Large intestine (tissue), 12 donors: ENCODE results near the gene TAX1BP3. TPM values are rescaled to one million over a fixed set of nuclear protein-coding genes. Genes with fewer than 3 reads are reported as not detected.
A peak's percentile ranks its signal among the peaks of the same experiment; 100 is the strongest.
"Not testable (repeated sequence)": the region's sequence is repeated elsewhere in the genome, so short reads cannot be mapped to it uniquely, and the experiment has no call there.

Experiments
- DNase-seq, 2 donors: peaks; one replicate each; pipeline versions ENCODE4 v3.0.0 to v3.0.0-alpha.2; 2013
- H3K27ac ChIP-seq: one replicate; pipeline ENCODE4 v1.5.1; 2013; ENCODE audit warnings: low read length
- H3K27me3 ChIP-seq: 2 replicates; pipeline ENCODE4 v1.6.1; 2013; ENCODE audit warnings: low read length; ENCODE audit not compliant: control insufficient read depth, insufficient read depth
- H3K36me3 ChIP-seq: 2 replicates; pipeline ENCODE4 v1.6.1; 2013; ENCODE audit warnings: low read length; ENCODE audit not compliant: control insufficient read depth, insufficient read depth
- H3K4me1 ChIP-seq: one replicate; pipeline ENCODE4 v1.6.1; 2013; ENCODE audit warnings: low read length; ENCODE audit not compliant: control insufficient read depth, insufficient read depth
- H3K4me3 ChIP-seq: one replicate; pipeline ENCODE4 v1.5.1; 2013; ENCODE audit warnings: low read length
- H3K9me3 ChIP-seq: one replicate; pipeline ENCODE4 v1.6.1; 2013; ENCODE audit warnings: mild to moderate bottlenecking, low read depth, low read length, moderate library complexity; ENCODE audit not compliant: control insufficient read depth
- WGBS: methylation state at CpG from one replicate; pipeline ENCODE4 v1.1.5; 2013; ENCODE audit warnings: low lambda C conversion rate; ENCODE audit not compliant: insufficient coverage; 5-methylcytosine and 5-hydroxymethylcytosine counted together
- long read RNA-seq, 11 donors: transcript quantifications; one replicate each; lab custom pipeline, GENCODE V29; 2026
- polyA plus RNA-seq: library from polyadenylated mRNA; unstranded; fragments of 120-200 nt; gene quantifications from one replicate; pipeline ENCODE4 v1.2.1, GENCODE V29; 2013

The TAX1BP3 gene, protein sequence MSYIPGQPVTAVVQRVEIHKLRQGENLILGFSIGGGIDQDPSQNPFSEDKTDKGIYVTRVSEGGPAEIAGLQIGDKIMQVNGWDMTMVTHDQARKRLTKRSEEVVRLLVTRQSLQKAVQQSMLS
- 115 TPM for polyA plus RNA-seq
- long read RNA-seq, donor 1, transcript TAX1BP3-201 (4 exons, 1,377 nt) = major isoform, 34 of 42 reads
- long read RNA-seq, donor 1, partial matches to known transcripts = 0 of 42 reads
- long read RNA-seq, donor 1, other reads (novel, unspliced or antisense) = 8 of 42 reads
- long read RNA-seq, donor 2, transcript TAX1BP3-201 (4 exons, 1,377 nt) = major isoform, 77 of 77 reads
- long read RNA-seq, donor 2, partial matches to known transcripts = 0 of 77 reads
- long read RNA-seq, donor 2, other reads (novel, unspliced or antisense) = 0 of 77 reads
- long read RNA-seq, donor 3 = 0 reads
- long read RNA-seq, donor 4, partial matches to known transcripts = 0 of 3 reads
- long read RNA-seq, donor 4, other reads (novel, unspliced or antisense) = 0 of 3 reads
- long read RNA-seq, donor 5, transcript TAX1BP3-201 (4 exons, 1,377 nt) = major isoform, 24 of 31 reads
- long read RNA-seq, donor 5, partial matches to known transcripts = 0 of 31 reads
- long read RNA-seq, donor 5, other reads (novel, unspliced or antisense) = 7 of 31 reads
- long read RNA-seq, donor 6, transcript TAX1BP3-201 (4 exons, 1,377 nt) = major isoform, 32 of 61 reads
- long read RNA-seq, donor 6, partial matches to known transcripts = 6 of 61 reads
- long read RNA-seq, donor 6, other reads (novel, unspliced or antisense) = 22 of 61 reads
- long read RNA-seq, donor 7, transcript TAX1BP3-201 (4 exons, 1,377 nt) = major isoform, 18 of 31 reads
- long read RNA-seq, donor 7, partial matches to known transcripts = 0 of 31 reads
- long read RNA-seq, donor 7, other reads (novel, unspliced or antisense) = 13 of 31 reads
- long read RNA-seq, donor 8, transcript TAX1BP3-201 (4 exons, 1,377 nt) = major isoform, 29 of 60 reads
- long read RNA-seq, donor 8, partial matches to known transcripts = 0 of 60 reads
- long read RNA-seq, donor 8, other reads (novel, unspliced or antisense) = 31 of 60 reads
- long read RNA-seq, donor 9, transcript TAX1BP3-201 (4 exons, 1,377 nt) = major isoform, 26 of 33 reads
- long read RNA-seq, donor 9, partial matches to known transcripts = 0 of 33 reads
- long read RNA-seq, donor 9, other reads (novel, unspliced or antisense) = 7 of 33 reads
- long read RNA-seq, donor 10, transcript TAX1BP3-201 (4 exons, 1,377 nt) = major isoform, 25 of 57 reads
- long read RNA-seq, donor 10, partial matches to known transcripts = 0 of 57 reads
- long read RNA-seq, donor 10, other reads (novel, unspliced or antisense) = 32 of 57 reads
- long read RNA-seq, donor 11, transcript TAX1BP3-201 (4 exons, 1,377 nt) = major isoform, 14 of 43 reads
- long read RNA-seq, donor 11, partial matches to known transcripts = 0 of 43 reads
- long read RNA-seq, donor 11, other reads (novel, unspliced or antisense) = 28 of 43 reads

DNA sequence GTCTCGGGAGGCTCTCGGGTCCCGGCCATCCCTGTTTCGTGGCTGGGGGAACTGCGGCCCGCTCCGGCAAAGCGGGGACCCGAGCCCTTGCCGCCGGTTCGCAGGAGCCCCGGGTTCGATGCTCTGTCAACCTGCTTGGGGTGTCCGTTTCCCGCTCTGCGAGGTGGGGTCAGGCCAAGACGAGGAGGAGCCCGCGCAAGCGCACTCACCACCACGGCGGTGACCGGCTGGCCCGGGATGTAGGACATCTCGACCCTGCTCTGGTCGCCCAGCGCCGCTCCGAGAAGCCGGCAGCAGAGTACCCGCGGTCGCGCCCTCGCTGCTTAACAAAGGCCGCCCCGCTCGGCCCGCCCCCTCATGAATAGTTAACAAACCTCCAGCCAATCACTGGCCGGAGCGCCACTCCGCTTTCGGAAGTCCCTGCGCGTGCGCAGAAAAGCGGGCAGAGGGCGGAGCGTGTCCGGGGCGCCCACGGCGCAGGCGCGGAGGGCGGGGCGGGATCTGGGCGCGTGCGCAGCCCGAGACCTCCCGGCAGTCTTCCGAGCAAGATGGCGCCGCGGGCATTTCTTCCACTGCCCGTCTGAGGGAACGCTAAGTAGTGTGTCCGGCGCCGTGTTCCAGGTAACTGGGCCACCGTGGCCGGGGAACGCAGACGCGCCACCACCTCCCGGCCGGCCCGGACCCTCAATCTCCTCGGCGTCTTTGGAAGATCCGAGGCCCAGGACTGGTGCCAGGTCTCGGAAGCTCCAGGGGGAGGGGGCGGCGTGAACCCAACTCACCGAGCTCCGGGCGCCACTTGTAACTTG lies at the start of gene TAX1BP3, which contains the start of gene EMC6:
TAX1BP3 (minus strand) TSS at position 300 of the 806 bp plus-strand sequence; CDS start at position 248, 52 bp downstream.
EMC6 (plus strand) TSS at position 534 of the 806 bp plus-strand sequence. CDS start 335 bp downstream, outside the sequence.
- peak within 1 kb of the TSS; percentile 98 for H3K4me3 ChIP-seq
- peaks cover 4% of the 10 kb centered on the region for H3K9me3 ChIP-seq
- peaks cover 10% of the 10 kb centered on the region for H3K4me1 ChIP-seq
- peaks cover 28% of the 10 kb centered on the region for H3K36me3 ChIP-seq
- H3K27me3 ChIP-seq = no peaks in the 10 kb centered on the region
- WGBS = no CpG with 5 or more reads among the region's 89 CpGs
- peak within 1 kb of the TSS; percentile 99 for H3K27ac ChIP-seq
- peak; percentile 98 to 99 for DNase-seq

DNA sequence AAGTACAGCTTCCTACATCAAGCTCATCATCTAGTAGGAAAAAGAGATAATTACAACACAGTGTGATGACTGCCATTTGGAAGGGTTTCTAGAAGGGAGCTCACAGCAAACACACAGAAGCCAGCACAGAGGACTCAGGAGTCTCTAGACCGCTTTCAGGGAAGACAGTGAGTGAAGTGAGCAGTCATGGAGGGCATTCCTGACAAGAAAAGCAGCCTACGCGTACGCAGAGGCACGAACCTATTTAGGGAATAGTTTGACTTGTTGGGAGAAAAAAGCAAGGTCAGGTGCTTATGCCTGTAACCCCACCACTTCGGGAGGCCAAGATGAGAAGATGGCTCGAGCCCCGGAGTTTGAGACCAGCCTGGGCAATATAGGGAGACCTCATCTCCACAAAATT lies 46.9 kb upstream of the TAX1BP3 start:
- Histone ChIP-seq H3K4me1 (peaks cover 12% of the 10 kb centered on the region), H3K36me3 (peaks cover 52% of the 10 kb centered on the region), H3K9me3 (no peaks in the 10 kb centered on the region), H3K4me3 (no peak overlapping the region), H3K27ac (no peak overlapping the region), H3K27me3 (no peaks in the 10 kb centered on the region)
- no peak for DNase-seq
- WGBS = 100% methylated on average over 1 of the region's 8 CpGs

DNA sequence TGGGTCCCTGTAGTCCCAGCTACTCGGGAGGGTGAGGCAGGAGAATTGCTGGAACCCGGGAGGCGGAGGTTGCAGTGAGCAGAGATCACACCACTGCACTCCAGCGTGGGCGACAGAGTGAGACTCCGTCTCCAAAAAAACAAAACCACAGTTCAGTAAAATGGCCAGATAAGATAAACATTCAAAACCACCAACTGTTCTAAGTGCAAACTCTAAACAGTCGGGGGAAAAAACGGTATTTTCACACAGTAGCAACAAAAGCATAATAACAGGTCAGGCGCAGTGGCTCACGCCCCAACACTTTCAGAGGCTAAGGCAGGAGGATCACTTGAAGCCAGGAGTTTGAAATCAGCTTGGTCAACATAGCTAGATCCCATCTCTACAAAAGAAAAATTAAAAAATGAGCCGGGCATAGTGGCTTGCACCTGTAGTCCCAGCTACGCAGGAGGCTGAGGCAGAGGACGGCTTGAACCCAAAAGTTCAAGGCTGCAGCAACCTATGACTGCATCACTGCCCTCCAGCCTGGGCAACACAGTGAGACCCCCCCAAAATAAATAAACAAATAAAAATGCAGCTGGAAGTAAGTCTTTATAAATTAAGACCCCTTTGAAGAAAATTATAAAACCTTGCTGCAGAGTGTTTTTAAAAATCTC lies 44.6 kb upstream of the TAX1BP3 start:
- H3K4me1 ChIP-seq = peaks cover 3% of the 10 kb centered on the region
- H3K4me3 ChIP-seq = no peak overlapping the region
- 80% methylated on average over 2 of the region's 13 CpGs for WGBS
- H3K36me3 ChIP-seq = peaks cover 48% of the 10 kb centered on the region
- no peaks in the 10 kb centered on the region for H3K27me3 ChIP-seq
- no peak for DNase-seq
- H3K9me3 ChIP-seq = no peaks in the 10 kb centered on the region
- no peak overlapping the region for H3K27ac ChIP-seq

DNA sequence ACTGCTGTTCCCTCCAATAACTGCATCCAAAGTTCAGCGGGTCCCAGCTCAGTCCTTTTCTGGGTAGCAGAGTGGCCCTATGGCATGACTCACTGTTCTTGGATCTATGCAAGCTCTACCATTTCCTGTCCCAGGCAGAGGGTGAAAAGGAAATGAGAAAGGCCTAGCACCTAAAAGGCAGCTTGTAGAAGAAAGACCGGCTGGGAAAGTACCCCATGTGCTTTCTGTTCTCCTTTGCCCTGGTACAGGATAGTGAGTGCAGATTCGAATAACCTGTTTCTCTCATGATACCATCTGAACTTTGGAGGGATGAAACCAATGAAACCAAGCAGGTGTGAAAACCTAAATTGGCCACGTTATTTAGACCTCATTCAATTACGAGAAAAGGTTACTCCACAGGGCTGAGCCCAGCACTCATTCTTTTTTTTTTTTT lies 42.6 kb upstream of the TAX1BP3 start:
- no peaks in the 10 kb centered on the region for H3K4me1 ChIP-seq
- H3K9me3 ChIP-seq = no peaks in the 10 kb centered on the region
- no peak overlapping the region for H3K4me3 ChIP-seq
- DNase-seq = no peak
- H3K36me3 ChIP-seq = peaks cover 30% of the 10 kb centered on the region
- no peaks in the 10 kb centered on the region for H3K27me3 ChIP-seq
- WGBS = 90% methylated on average over 2 of the region's 5 CpGs
- no peak overlapping the region for H3K27ac ChIP-seq

DNA sequence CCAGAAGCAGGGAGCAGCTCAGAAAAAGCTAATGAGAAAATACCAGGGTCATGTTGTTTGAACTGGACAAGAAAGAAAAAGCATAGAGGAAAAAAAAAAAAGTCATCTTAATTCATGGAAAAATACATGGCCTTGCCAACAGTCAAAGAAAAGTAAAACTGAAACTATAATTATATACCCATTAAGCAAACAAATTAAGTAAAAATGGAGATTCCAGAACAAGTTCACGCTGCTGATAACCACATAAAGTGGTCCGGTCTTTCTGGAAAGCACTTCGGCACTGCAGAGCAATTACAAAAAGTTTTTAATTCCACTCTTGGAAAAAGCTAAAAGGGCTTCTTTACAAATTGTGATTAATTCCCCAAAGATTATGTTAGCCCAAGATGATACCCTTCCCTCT lies 40.0 kb upstream of the TAX1BP3 start:
- no peak for DNase-seq
- no peak overlapping the region for H3K4me3 ChIP-seq
- H3K9me3 ChIP-seq = no peaks in the 10 kb centered on the region
- H3K27ac ChIP-seq = no peak overlapping the region
- peaks cover 14% of the 10 kb centered on the region for H3K36me3 ChIP-seq
- no peaks in the 10 kb centered on the region for H3K27me3 ChIP-seq
- WGBS = no CpG with 5 or more reads among the region's 3 CpGs
- no peaks in the 10 kb centered on the region for H3K4me1 ChIP-seq

DNA sequence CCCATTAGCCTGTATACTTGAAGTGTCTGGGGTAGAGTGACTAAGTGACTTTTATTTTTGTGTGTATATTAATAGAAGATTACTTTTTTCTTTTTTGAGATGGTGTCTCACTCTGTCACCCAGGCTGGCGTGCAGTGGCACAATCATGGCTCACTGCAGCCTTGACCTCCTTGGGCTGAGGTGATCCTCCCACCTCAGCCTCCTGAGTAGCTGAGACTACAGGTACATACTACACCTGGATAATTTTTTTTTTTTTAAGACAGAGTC lies 37.3 kb upstream of the TAX1BP3 start:
- not testable (repeated sequence) for DNase-seq, H3K27ac ChIP-seq, H3K9me3 ChIP-seq, H3K36me3 ChIP-seq, H3K4me3 ChIP-seq, H3K4me1 ChIP-seq, H3K27me3 ChIP-seq
- WGBS = no CpG with 5 or more reads among the region's 1 CpG

DNA sequence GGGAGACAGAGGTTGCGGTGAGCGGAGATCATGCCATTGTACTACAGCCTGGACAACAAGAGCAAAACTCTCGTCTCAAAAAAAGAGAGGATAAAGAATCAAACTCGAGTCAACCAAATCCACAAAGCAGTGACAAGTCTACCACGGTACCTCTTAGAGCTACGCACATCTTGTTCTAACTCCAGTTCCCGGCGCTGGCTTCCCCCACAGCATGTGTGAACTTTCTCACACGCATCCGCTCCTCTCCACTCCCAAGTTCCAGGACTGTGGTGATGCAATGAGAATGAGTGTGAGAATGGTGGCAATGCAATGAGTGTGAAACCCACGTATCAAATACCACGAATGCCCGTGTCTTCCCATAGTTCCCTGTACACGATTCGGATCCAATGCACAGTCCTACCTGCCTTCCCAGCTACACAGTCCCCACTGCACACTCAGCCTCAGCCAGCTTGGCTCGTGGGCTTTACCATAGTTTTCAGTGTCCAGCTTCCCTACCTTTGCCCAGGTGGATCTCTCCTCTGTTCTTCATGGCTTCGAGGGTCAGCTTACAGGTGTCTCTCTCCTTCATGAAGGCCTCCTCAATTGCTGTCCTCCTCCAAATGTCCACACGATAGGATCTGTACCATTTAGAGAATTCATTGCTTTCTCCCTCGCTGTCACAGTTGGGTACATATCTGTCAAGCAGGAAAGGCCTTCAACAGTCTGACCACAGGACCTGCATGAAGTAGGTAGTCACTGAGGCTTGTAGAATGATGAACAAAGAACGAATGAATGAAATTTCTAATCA lies 36.7 kb upstream of the TAX1BP3 start:
- DNase-seq = no peak
- Histone ChIP-seq H3K9me3 (no peaks in the 10 kb centered on the region), H3K27me3 (no peaks in the 10 kb centered on the region), H3K4me1 (no peaks in the 10 kb centered on the region), H3K36me3 (no peaks in the 10 kb centered on the region), H3K27ac (no peak overlapping the region), H3K4me3 (no peak overlapping the region)
- WGBS = 100% methylated on average over 1 of the region's 20 CpGs

DNA sequence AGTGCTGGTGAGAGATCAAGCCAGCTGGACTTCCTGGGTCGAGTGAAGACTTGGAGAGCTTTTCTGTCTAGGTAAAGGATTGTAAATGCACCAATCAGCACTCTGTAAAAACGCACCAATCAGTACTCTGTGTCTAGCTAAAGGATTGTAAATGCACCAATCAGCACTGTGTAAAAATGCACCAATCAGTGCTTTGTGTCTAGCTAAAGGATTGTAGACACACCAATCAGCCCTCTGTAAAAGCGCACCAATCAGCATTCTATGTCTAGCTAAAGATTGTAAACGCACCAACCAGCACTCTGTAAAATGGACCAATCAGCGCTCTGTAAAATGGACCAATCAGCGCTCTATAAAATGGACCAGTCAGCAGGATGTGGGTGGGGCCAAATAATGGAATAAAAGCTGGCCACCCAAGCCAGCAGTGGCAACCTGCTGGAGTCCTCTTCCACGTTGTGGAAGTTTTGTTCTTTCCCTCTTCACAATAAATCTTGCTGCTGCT lies 33.7 kb upstream of the TAX1BP3 start:
- H3K4me3 ChIP-seq, DNase-seq, H3K4me1 ChIP-seq, H3K9me3 ChIP-seq, H3K36me3 ChIP-seq, H3K27ac ChIP-seq: not testable (repeated sequence)
- no CpG with 5 or more reads among the region's 7 CpGs for WGBS
- peaks cover 16% of the 10 kb centered on the region for H3K27me3 ChIP-seq
